Retina (tissue), 1 donor: ENCODE results near the gene MED27.

Experiments used
- DNase-seq: peaks from one replicate; pipeline ENCODE4 v3.0.0-alpha.2; 2016

Gene MED27

DNA sequence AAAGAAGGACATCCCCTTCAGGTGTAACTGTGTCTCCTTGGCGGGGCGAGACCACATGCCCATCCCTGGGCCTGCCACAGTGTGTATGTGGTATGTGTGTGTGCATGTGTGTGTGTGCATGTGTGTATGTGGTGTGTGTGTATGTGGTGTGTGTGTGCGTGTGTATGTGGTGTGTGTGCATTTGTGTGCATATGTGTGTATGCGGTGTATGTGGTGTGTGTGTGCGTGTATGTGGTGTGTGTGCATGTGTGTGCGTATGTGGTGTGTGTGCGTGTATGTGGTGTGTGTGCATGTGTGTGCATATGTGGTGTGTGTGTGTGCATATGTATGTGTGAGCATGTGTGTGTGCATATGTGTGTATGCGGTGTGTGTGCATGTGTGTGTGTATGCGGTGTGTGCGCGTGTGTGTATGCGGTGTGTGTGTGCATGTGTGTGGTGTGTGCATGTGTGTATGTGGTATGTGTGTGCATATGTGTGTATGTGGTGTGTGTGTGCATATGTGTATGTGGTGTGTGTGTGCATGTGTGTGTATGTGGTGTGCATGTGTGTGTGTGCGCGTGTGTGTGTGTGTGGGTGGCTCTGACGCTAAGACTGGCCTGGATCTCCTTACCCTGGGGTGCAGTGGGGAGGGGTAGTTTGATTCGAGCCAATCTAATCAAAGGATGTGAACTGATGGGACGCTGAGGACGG is 231.9 kb downstream of the MED27 start:
- no peak for DNase-seq

DNA sequence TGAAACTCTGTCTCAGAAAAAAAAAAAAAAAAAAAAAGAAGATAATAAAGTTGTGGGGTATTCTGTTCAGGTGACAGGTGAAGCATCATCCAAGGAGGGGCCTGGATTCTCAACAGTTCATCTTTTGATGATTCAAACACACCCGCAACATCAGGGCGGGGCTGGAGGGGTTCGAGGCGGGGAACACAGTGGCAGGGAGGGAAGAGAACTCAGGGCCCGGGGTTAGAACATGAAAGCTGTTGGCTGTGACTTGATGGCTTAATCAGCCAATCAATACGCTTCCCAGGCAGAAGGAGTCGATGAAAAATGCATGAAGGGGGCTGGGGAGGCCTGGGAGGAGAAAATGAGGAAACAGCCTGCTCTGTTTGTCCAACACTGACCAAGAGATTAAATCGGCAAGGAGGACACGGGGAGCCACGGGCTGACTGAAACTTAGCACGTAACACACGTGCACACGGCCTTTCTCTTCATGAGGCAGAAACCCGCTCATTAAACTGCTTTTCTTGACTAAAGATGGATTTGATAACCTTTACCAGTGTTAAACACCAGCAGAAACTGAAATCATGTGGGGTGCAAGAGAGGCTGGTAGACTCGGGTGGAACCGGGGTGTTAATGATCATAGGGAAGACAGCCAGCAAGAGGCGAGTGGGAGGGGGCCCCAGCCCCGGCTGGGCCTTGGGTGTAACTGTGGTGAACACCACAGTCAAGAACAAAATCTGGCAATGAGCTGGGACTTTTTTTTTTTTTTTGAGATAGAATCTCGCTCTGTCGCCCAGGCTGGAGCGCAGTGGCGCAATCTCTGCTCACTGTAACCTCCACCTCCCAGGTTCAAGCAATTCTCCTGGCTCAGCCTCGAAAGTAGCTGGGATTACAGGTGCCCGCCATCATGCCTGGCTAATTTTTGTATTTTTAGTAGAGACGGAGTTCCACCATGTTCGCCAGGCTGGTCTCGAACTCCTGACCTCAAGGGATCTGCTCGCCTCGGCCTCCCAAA is 234.1 kb downstream of the MED27 start:
- DNase-seq = no peak

DNA sequence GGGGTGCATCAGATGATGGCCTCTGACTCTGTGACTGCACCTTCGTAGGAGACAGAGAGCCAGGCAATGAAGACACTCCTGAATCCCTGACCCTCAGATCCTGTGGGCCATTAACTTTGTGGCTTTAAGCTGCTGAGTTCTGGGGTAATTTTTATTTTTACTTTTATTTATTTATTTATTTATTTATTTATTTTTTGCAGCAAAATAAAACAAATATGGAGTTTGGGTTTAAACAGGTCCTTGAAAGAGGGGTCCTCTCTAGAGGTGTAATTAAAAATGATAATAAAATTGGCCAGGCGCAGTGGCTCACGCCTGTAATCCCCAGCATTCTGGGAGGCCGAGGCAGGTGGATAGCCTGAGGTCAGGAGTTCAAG is 234.9 kb downstream of the MED27 start:
- no peak for DNase-seq

DNA sequence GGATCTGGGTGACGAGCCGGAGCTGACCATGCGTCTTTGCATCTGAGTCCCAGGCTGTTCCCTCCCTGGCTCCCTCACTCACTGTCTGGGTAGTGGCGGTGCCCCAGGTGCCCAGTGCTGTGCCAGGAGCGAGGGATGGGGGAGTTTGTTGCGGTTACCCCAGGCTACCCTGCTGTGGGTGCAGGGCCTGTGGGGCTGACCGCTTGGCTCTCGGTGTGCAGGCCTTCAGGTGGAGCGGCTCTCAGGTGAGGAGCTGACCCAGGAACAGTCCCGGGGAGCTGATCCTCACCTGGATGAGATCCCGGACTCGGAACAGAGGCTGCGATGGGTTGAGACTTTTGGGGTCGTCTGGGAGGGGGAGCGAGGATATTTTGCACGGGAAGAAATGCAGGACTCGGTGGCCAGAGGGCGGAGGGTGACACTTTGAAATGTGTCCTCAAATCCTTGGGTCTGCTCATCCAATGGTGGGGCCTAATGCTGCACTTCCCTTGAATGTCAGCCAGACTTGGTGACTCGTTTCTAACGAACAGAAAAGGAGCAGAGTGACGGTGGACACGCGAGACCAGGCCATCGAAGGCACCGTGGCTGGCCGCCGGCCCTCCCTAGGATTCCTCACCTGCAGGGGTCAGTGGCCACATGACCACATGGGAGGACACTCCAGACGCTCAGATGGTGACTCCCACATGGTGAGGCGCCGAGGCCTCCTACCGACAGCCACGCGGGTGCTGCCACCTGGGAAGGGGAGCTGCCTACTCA is 235.5 kb downstream of the MED27 start:
- DNase-seq = no peak

DNA sequence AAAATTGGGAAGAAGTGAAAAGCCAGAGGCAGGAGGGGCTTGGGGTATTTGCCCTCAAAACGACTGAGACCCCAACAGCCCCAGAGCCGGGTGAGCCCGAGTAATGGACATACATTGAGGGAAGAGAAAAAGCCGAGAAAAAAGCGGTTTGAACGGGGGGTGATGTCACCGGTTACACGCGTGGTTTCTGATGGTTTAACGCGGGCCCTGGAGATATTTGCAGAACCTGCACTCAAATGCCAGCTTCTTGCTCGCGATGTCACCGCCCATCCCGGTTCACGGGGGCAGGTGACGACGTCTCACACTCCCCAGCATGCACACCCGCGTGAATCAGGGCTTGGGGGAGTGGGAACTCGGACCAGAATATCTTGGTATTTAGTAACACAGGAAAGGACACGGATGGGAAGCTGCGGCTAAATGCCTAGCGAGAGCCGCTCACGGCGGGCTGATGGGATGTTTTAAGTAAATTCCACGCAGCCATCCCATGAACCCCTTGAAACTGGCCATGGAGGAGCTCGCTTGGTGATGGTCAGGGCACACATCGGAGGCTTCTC is 237.8 kb downstream of the MED27 start:
- no peak for DNase-seq

DNA sequence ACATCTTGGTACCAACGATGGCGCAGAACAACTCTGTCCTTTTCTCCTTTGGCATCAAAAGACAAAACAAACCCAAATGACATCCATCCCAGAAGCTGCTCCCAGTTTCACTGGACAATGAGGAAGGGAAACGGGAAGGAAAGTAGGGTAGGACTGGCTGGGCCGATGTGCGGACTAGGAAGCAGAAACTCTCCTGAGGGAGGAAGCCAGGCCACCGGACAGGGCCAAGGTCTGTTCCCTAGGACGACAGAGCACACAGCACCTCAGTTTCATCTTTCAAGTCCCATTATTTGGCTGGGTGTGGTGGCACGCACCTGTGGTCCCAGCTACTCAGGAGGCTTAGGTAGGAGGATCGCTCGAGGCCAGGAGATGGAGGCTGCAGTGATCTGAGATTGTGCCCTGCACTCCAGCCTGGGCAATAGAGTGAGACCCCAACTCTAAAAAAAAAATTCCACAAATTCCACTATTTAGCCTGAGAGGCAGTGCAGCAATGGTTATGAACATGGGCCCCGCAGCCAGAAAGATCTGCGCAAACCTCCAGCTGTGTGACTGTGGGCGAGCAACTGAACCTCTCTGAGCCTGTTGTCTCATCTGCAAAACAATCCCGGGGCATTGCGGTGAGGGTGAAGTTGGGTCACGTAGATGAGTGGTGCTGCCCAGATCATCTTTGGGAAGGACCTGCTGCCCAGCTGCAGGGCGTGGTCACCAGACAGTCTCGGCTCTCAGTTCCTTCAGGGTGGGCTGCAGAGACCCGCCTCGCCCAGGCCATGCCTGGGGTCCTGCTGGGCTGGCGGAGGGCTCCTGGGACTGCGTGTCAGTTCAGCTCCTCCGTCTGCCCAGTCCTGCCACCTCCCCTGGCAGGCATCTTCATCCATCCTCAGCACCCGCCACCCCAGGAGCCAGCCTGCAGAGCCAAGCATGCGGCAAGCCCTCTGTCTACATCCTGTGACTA is 238.6 kb downstream of the MED27 start:
- no peak for DNase-seq

DNA sequence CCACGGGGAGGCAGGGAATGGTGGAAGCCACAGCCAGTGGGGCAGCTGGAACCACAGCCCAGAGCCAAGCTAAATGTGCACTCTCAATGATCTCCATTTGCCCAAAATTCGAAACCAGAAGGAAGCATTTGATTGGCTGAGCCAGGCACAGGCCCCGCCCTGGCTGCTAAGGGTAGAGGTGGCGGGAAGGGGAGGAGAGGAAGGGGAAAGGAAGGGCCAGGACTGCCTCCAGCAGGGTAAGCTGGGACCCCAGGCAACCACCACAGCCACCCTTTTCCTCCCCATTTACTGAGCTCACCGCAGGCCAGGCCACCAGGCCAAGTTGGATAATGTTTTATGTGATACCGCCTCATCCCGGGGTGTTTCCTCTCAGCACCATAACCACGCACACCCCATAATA is 239.4 kb downstream of the MED27 start:
- DNase-seq = no peak

DNA sequence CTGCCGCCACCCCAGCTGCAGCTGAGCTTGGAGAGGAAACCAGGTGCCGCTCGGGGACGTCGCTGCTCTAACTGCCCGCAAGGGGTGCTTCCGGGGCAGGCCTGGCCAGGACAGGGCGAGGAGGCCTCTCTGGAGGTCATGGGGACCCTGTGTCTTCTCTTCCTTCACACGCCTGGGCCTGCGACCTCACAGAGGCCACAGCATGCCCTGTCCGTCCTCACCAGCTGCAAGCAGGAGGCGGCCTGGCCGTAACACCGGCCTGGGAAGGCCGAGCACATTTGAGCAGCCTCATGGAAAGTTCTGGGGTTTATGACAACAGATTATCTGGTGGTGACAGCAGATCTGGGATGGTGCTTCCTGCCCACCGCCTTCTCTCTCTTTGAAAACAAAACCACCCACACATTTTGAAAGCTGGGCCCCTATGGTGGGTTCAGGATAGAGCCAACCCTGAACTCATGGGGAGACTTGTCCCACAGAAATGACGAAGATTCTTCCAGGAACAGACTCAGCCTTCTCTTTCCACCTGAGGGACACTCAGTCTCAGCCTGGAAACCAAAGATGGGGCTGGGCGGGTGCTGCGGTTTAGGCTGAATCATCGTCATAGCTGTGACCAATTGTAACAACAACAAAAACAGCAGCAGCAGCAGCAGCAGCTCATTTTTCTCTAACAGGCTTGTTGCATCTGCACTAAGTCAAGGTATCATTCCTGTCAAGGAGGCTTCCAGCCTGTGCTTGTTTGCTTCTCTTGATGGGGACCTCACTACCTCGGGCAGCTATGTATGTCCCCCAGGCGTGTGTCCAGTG is 240.2 kb downstream of the MED27 start:
- DNase-seq = no peak

DNA sequence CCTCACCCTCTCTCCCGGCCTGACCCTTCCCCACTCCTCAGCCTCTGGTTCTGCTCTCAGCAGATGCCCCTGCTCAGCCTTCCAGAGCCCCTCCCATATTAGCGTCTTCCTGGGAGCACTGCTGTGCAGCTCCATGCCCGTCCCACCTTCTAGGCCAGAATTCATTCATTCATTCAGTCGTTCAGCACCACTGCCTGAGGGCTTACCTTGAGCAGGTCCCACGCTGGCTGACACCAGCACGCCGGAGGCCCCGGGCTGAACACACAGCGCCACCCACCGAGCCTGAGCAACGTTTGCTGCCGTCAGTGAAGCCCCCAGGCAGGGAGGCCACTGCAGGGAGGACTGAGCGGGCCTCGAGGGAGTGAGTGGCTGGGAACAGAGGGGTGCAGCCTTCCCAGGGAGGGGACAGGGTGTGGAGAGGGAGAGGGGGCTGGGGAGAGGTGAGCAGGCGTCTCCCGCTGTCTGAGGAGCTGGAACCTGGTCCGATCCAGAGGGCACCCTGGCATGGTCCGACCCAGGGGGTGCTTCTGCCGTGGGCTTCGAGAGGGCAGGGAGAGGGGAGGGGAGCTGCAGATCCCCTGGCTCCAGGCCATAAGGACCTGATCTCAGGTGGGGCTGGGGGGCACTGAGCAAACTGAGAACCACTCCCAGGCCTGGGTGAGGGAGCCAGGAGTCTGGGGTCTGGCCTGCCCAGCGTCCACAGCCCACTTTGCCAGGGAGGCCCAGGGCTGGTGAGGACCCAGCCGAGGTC is 241.0 kb downstream of the MED27 start:
- DNase-seq = no peak

DNA sequence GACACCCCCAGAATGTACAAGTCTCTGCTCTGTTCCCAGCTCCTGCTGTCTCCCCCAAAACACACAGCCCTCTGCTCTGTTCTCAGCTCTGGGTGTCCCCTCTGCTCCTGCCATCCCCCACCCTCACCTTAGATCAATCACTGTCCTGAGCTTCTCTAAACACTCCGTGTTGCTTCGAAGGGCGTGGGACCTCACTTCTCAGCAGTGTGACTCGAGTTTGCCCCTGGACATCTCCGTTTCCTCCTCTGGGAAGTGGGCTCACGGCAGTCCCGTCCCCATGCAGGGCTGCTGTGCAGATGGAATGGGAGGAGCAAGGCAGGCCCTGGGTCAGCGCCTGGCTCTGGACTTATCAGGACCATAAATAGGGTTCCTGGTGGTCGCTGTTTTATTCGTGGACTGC is 241.8 kb downstream of the MED27 start:
- no peak for DNase-seq

DNA sequence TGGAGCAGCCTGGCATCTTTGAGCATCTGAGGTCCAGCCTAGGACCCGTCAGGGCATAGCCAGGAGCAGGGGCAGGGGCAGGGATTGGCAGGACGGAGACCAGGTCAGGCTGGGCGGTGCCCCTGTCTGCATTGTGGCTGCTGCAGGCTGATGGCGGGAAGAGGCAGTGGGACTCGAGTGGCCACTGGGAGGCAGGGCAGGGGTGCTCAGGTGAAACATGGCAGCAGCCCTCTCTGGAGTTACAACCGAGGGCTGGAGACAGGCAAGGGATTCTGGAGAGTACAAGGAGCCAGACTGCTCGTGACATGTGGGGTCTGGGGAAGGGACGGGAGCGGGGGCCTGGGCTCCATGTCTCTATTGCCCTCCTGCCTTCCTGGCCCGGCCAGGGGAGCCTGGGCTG is 242.4 kb downstream of the MED27 start:
- DNase-seq = no peak

DNA sequence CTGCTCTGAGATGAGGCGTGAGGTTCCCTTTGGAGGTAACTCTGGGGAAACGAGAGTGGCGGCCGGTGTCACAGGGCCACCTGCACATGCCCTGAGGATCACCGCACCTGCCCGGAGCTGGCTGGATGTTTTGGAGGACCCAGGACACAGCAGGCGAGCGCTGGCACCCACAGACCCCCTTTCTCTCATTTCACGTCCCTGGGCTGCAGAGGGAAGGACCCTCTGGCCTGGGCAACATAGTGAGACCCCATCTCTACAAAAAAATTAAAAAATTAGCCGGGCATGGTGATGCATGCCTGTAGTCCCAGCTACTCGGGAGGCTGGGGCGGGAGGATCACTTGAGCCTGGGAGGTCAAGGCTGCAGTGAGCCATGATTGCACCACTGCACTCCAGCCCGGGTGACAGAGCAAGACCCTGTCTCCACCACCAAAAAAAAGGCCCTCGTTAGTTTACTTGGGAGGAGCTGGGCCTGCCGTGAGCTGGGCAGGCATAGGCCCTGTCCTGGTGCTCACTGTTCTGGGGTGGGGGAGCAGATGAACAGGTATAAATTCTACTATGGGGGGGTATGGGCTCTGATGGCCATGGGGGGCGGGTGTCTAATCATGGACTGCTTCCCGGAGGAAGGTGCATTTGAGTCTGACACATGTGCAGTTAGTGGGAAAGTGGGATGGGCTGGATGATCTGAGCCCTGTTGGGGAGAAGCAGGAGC is 242.9 kb downstream of the MED27 start:
- no peak for DNase-seq

DNA sequence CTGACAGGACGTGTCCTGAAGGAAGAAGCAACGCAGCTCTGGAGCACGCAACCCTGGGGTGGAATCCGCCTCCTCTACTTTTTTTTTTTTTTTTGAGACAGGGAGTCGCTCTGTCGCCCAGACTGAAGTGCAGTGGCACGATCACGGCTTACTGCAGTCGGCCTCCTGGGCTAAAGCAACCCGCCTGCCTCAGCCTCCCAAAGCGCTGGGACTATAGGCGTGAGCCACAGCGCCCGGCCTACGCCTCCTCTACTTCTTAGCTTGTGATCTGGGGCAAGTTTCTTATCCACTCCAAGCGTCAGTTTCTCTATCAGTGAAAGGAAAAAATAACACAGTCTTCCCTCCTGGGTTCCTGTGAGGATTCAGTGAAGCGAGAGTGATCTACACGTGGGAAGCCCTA is 243.6 kb downstream of the MED27 start:
- no peak for DNase-seq

DNA sequence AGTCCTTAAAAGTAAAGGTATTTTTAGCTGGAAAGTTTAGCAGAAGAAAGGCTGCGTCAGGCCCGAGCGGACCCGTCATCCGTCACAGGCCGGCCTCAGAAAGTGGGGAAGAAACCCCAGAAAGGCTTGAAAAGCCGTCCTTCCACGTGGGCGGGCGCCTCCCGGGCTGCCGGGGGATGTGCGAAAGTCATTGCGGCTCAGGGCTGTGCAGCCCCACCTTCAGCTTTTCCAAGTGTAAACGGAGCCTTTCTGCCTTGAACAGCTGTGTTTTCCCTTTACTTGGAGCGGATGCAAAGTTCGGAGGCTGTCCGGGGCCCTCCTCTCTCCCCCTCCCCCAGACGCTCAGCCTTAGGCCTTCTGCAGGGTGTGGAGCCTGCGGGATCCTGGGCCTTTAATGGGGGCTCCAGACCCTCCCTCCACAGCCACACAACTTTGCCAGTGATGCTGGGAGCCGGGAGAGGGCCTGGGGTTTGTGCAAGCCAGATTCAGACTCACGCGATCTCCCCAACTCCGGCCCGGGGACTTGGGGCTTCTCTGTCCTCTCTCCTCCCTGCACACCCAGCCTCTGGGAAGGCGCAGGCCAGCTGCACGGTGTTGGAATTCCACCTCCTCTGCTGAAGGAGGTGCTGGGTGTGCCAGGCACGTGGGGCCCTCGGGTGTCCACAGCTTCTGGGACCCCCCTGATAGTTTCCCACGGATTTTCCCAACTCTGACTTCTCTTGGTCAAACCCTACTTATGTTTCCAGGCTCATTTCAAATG is 244.3 kb downstream of the MED27 start:
- no peak for DNase-seq

DNA sequence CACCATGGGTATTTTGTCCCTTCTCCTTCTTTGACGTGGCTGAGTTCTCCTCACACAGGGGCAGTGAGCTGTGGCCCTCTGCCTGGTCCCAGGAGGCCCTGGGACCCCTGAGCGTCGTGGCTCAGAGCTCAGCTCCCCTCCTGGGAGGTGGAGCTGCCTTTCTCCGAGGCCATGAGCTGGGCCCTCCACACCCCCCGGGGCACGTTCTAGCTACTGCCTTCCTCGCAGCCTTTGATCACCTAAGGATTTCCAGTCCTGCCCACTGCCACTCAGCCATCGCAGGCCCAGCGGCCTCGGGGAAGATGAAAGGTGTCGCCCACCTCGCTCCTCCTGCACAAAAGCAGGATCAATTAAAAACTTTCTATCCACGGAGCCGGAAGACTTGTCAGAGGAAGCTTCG is 244.9 kb downstream of the MED27 start:
- DNase-seq = no peak

DNA sequence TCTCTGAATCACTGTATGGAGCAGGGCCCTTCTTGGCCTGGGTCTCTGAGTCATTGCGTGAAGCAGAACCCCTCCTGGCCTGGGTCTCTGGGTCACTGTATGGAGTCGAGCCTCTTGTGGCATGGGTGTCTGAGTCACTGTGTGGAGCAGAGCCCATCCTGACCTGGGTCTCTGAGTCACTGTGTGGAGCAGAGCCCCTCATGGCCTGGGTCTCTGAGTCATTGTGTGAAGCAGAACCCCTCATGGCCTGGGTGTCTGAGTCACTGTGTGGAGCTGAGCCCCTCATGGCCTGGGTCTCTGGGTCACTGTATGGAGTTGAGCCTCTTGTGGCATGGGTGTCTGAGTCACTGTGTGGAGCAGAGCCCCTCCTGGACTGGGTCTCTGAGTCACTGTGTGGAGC is 245.8 kb downstream of the MED27 start:
- no peak for DNase-seq

DNA sequence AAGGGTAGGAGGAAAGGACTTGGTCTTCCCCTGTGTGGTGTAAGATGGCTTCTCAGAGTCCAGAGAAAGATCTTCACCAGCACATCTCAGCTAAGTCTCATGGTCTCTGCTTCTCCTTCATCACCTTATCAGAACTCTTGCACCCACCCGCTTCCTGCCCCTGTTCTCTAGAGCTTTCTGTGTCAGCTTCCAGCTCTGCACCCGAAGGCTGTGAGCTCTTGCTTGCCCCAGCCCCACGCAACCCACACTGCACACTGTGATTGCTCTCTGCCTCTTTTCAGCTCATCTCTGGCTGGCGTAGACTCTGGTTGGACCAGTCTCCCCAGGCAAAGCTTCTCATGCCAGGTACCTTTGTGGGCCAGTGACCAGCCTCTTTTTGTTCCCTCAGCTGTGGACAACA is 246.6 kb downstream of the MED27 start:
- DNase-seq = no peak

DNA sequence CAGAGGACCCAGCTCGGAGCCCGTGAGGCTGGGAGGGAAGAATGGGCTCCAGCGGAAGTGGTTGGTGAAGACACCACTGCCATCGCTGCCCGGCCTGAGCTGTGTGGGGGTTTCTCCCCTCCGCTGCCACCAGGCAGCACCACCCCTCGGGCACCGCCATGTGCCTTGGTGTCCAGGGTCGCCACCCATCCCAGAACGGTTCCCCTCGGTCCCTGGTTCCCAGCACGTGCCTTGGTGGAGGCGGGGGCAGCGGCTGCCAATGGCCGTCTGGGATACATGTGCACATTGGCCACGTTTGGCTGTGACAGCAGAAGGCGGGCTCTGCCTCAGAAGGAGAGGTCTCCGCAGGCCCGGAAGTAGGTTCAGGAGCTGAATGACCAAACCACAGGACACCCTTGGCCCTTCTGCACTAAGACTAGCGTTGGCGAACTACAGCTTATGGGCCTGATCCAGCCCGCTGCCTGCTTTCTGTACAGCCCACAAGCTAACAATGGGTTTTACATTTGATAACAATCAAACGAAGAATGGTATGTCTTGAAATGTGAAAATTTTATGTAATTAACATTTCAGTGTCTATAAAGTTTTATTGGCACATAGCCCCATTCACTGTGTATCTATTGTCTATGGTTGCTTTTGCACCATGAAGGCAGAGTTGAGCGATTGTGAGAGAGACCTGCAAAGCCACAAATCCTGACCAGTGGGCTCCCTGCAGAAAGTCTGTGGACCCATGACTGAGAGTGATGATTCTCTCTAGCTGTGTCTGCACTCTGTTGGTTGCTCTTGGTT is 248.1 kb downstream of the MED27 start:
- DNase-seq = no peak
